H9 (cell line): ENCODE measurements around the gene NKD2. TPM values are rescaled to one million over a fixed set of nuclear protein-coding genes. Genes with fewer than 3 reads are reported as not detected.

ENCODE experiments used
- DNase-seq: peaks from one replicate; pipeline ENCODE4 v3.0.0-alpha.2; 2017
- H2AFZ ChIP-seq: one replicate; pipeline ENCODE4 v1.6.1; 2013; ENCODE audit warnings: mild to moderate bottlenecking, low read length, control low read depth, moderate library complexity
- H2AK5ac ChIP-seq: 2 replicates; pipeline ENCODE4 v1.6.1; 2013; ENCODE audit warnings: low read length, control low read depth, mixed read lengths; ENCODE audit not compliant: insufficient read length
- H2BK120ac ChIP-seq: one replicate; pipeline ENCODE4 v1.6.1; 2013; ENCODE audit warnings: low read depth, mild to moderate bottlenecking, low read length, control low read depth, inconsistent platforms; ENCODE audit not compliant: poor library complexity, severe bottlenecking
- H2BK12ac ChIP-seq: 2 replicates; pipeline ENCODE4 v1.6.1; 2013; ENCODE audit warnings: low read length, control low read depth, mixed read lengths, low read depth; ENCODE audit not compliant: insufficient read length
- H2BK15ac ChIP-seq: 2 replicates; pipeline ENCODE4 v1.6.1; 2013; ENCODE audit warnings: low read depth, low read length, control low read depth
- H2BK20ac ChIP-seq: one replicate; pipeline ENCODE4 v1.6.1; 2013; ENCODE audit warnings: low read depth, mild to moderate bottlenecking, low read length, control low read depth, inconsistent platforms; ENCODE audit not compliant: poor library complexity, severe bottlenecking
- H2BK5ac ChIP-seq: 2 replicates; pipeline ENCODE4 v1.6.1; 2013; ENCODE audit warnings: low read length, control low read depth, mixed read lengths; ENCODE audit not compliant: insufficient read length
- H3K14ac ChIP-seq: 2 replicates; pipeline ENCODE4 v1.6.1; 2013; ENCODE audit warnings: low read length, control low read depth; ENCODE audit not compliant: insufficient read depth
- H3K18ac ChIP-seq: 2 replicates; pipeline ENCODE4 v1.6.1; 2013; ENCODE audit warnings: low read depth, mild to moderate bottlenecking, mixed read lengths, low read length, control low read depth; ENCODE audit not compliant: insufficient read length
- H3K23ac ChIP-seq: 2 replicates; pipeline ENCODE4 v1.6.1; 2013; ENCODE audit warnings: low read length, control low read depth, mixed read lengths, low read depth; ENCODE audit not compliant: insufficient read length
- H3K23me2 ChIP-seq: 2 replicates; pipeline ENCODE4 v1.6.1; 2013; ENCODE audit warnings: low read depth, mild to moderate bottlenecking, mixed read lengths, low read length, control low read depth; ENCODE audit not compliant: insufficient read length, poor library complexity, severe bottlenecking
- H3K27ac ChIP-seq: 2 replicates; pipeline ENCODE4 v1.5.1; 2013; ENCODE audit warnings: low read length, control low read depth, mixed read lengths, low read depth; ENCODE audit not compliant: insufficient read length
- H3K27me3 ChIP-seq: 2 replicates; pipeline ENCODE4 v1.6.1; 2013; ENCODE audit warnings: low read length, control low read depth, inconsistent platforms; ENCODE audit not compliant: insufficient read depth
- H3K4ac ChIP-seq: 2 replicates; pipeline ENCODE4 v1.6.1; 2013; ENCODE audit warnings: low read depth, mild to moderate bottlenecking, control low read depth, inconsistent platforms, low read length, moderate library complexity
- H3K4me1 ChIP-seq: 2 replicates; pipeline ENCODE4 v1.6.1; 2013; ENCODE audit warnings: low read length, control low read depth, inconsistent platforms; ENCODE audit not compliant: insufficient read depth
- H3K4me2 ChIP-seq: 2 replicates; pipeline ENCODE4 v1.6.1; 2013; ENCODE audit warnings: low read length, control low read depth, mixed read lengths; ENCODE audit not compliant: insufficient read length, insufficient read depth
- H3K56ac ChIP-seq: 2 replicates; pipeline ENCODE4 v1.6.1; 2013; ENCODE audit warnings: low read depth, mild to moderate bottlenecking, mixed read lengths, low read length, control low read depth; ENCODE audit not compliant: insufficient read length
- H3K79me1 ChIP-seq: 2 replicates; pipeline ENCODE4 v1.6.1; 2013; ENCODE audit warnings: low read depth, mild to moderate bottlenecking, moderate library complexity, low read length, control low read depth, inconsistent platforms; ENCODE audit not compliant: insufficient read depth, poor library complexity, severe bottlenecking
- H3K79me2 ChIP-seq: 2 replicates; pipeline ENCODE4 v1.6.1; 2013; ENCODE audit warnings: low read length, control low read depth, inconsistent platforms; ENCODE audit not compliant: insufficient read depth
- H3K9ac ChIP-seq: 2 replicates; pipeline ENCODE4 v1.6.1; 2013; ENCODE audit warnings: low read length, control low read depth, mixed read lengths; ENCODE audit not compliant: insufficient read length; ENCODE audit errors: extremely low read depth
- H3K9me3 ChIP-seq: one replicate; pipeline ENCODE4 v1.6.1; 2013; ENCODE audit warnings: low read depth, low read length, inconsistent platforms; ENCODE audit not compliant: control insufficient read depth
- H3T11ph ChIP-seq: one replicate; pipeline ENCODE4 v1.6.1; 2013; ENCODE audit warnings: mild to moderate bottlenecking, low read length, control low read depth, inconsistent platforms
- H4K20me1 ChIP-seq: one replicate; pipeline ENCODE4 v1.6.1; 2013; ENCODE audit not compliant: control insufficient read depth, insufficient read length, insufficient read depth
- H4K5ac ChIP-seq: 2 replicates; pipeline ENCODE4 v1.6.1; 2013; ENCODE audit warnings: low read depth, mild to moderate bottlenecking, mixed read lengths, low read length, control low read depth; ENCODE audit not compliant: insufficient read length
- H4K8ac ChIP-seq: replicated peaks from 2 replicates; pipeline ENCODE4 v1.6.1; 2013; ENCODE audit warnings: low read length, control low read depth, mixed read lengths, low read depth; ENCODE audit not compliant: insufficient read length
- H4K91ac ChIP-seq: 2 replicates; pipeline ENCODE4 v1.6.1; 2013; ENCODE audit warnings: low read depth, mild to moderate bottlenecking, moderate library complexity, mixed read lengths, low read length, control low read depth; ENCODE audit not compliant: insufficient read length
- H3K27ac Mint-ChIP-seq, 3 experiments: 2 replicates in 2 of 3; 3 replicates in 1 of 3; pipeline ENCODE4 v1.8.0; 2020 to 2021; ENCODE audit warnings: mixed read lengths in 3 of 3, mild to moderate bottlenecking in 1 of 3, moderate library complexity in 1 of 3
- H3K27me3 Mint-ChIP-seq: 2 replicates; pipeline ENCODE4 v1.8.0; 2021; ENCODE audit warnings: low read depth, mild to moderate bottlenecking, moderate library complexity, mixed read lengths
- H3K36me3 Mint-ChIP-seq, 3 experiments: 2 replicates in 2 of 3; 3 replicates in 1 of 3; pipeline ENCODE4 v1.8.0; 2020 to 2021; ENCODE audit warnings: low read depth in 3 of 3, mixed read lengths in 3 of 3; ENCODE audit not compliant: insufficient read depth in 1 of 3
- H3K4me1 Mint-ChIP-seq, 2 experiments: 2 replicates each; pipeline ENCODE4 v1.8.0; 2020; ENCODE audit warnings: mixed read lengths in 2 of 2
- H3K4me3 Mint-ChIP-seq, 2 experiments: 2 replicates in 1 of 2; 3 replicates in 1 of 2; pipeline ENCODE4 v1.8.0; 2020 to 2021; ENCODE audit warnings: mild to moderate bottlenecking in 2 of 2, mixed read lengths in 2 of 2, moderate library complexity in 1 of 2
- H3K9me3 Mint-ChIP-seq, 2 experiments: 2 replicates in 1 of 2; 3 replicates in 1 of 2; pipeline ENCODE4 v1.8.0; 2020; ENCODE audit warnings: mild to moderate bottlenecking in 2 of 2, mixed read lengths in 2 of 2, moderate library complexity in 1 of 2
- WGBS: extraction: QIAGEN DNeasy Blood & Tissue Kit; methylation state at CpG from one replicate; pipeline ENCODE4 v1.1.7; 2013; ENCODE audit warnings: missing lambda C conversion rate, low lambda C conversion rate, mixed read lengths; ENCODE audit not compliant: insufficient read length; ENCODE audit errors: extremely low coverage; 5-methylcytosine and 5-hydroxymethylcytosine counted together
- total RNA-seq: library from RNA; stranded (reverse); gene quantifications from 2 replicates; pipeline ENCODE4 v1.2.1, GENCODE V29; 2021
- TF ChIP-seq, protein P1 (sequence below): fragments of 200-600 bp; sonication (generic); conservative IDR thresholded peaks from 3 replicates; pipeline ENCODE4 v1.8.0; 2021; ENCODE audit warnings: antibody characterized with exemption, mild to moderate bottlenecking

The NKD2 gene
- total RNA-seq, 1 experiment from 2014 or later: 7.3 TPM

DNA sequence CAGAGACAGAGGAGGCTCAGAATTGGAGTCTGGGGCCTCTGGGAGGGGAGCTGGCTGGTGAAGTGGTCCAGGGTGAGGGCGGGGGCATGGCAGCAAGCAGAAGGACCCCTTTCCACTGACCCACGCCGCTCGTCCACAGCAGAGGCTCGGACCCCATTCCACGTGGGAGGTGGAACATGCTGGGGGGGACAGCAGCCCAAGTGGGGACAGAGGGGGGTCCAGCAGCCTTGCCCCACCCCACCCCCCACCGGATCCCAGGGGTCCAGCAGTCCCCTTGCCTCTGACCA is 25.4 kb upstream of the NKD2 start:
- Histone ChIP-seq H3K4me1 (no peaks in the 10 kb centered on the region), H3K79me1 (no peaks in the 10 kb centered on the region), H4K8ac (no peak overlapping the region), H3K4ac (no peak overlapping the region), H3K9me3 (no peaks in the 10 kb centered on the region), H3K23me2 (no peaks in the 10 kb centered on the region), H2BK12ac (no peak overlapping the region), H2BK5ac (no peak overlapping the region), H3K27me3 (no peaks in the 10 kb centered on the region), H2BK15ac (no peak overlapping the region), H4K20me1 (peaks cover 2% of the 10 kb centered on the region), H3K14ac (no peak overlapping the region), H3K23ac (no peak overlapping the region), H3K56ac (no peak overlapping the region), H4K5ac (no peak overlapping the region), H4K91ac (no peak overlapping the region), H3K79me2 (no peaks in the 10 kb centered on the region), H2BK20ac (no peak overlapping the region), H3K18ac (no peak overlapping the region), H3T11ph (no peak overlapping the region), H3K4me2 (no peak overlapping the region), H2AK5ac (no peak overlapping the region), H2BK120ac (no peak overlapping the region), H3K9ac (no peak overlapping the region), H2AFZ (no peak overlapping the region), H3K27ac (no peak overlapping the region)
- Mint-ChIP-seq H3K4me3 (no peak overlapping the region), H3K36me3 (no peaks in the 10 kb centered on the region; a peak in 1 of 7 replicates), H3K9me3 (peaks cover 10 to 11% of the 10 kb centered on the region in 2 experiments; a peak in 4 of 5 replicates), H3K27ac (no peak overlapping the region), H3K27me3 (peaks cover 37% of the 10 kb centered on the region), H3K4me1 (peaks cover 2 to 4% of the 10 kb centered on the region in 2 experiments; a peak in 3 of 4 replicates)
- DNase-seq: no peak
- WGBS: no CpG with 5 or more reads among the region's 7 CpGs
- TF ChIP-seq, protein P1, sequence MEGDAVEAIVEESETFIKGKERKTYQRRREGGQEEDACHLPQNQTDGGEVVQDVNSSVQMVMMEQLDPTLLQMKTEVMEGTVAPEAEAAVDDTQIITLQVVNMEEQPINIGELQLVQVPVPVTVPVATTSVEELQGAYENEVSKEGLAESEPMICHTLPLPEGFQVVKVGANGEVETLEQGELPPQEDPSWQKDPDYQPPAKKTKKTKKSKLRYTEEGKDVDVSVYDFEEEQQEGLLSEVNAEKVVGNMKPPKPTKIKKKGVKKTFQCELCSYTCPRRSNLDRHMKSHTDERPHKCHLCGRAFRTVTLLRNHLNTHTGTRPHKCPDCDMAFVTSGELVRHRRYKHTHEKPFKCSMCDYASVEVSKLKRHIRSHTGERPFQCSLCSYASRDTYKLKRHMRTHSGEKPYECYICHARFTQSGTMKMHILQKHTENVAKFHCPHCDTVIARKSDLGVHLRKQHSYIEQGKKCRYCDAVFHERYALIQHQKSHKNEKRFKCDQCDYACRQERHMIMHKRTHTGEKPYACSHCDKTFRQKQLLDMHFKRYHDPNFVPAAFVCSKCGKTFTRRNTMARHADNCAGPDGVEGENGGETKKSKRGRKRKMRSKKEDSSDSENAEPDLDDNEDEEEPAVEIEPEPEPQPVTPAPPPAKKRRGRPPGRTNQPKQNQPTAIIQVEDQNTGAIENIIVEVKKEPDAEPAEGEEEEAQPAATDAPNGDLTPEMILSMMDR: no peak
